Spleen (tissue), 11 donors: ENCODE measurements around the gene PSRC1. TPM values are rescaled to one million over a fixed set of nuclear protein-coding genes. Genes with fewer than 3 reads are reported as not detected.

Experiments
- DNase-seq: peaks from one replicate; pipeline ENCODE4 v3.0.0-alpha.2; 2020
- H3K27ac ChIP-seq, 8 donors: fragments of 200-600 bp; sonication (generic) in 7 of 8; 1 replicate in 4 of 8; 2 replicates in 4 of 8; pipeline versions ENCODE4 v1.5.0 to v1.8.0; 2016 to 2021; ENCODE audit warnings: inconsistent platforms in 4 of 8, mild to moderate bottlenecking in 4 of 8, moderate library complexity in 1 of 8
- H3K27me3 ChIP-seq, 7 donors: fragments of 200-600 bp; sonication (generic) in 6 of 7; replicated peaks in 1 of 7; 1 replicate in 4 of 7; 2 replicates in 3 of 7; pipeline versions ENCODE4 v1.5.0 to v1.8.0; 2016 to 2021; ENCODE audit warnings: inconsistent platforms in 3 of 7, mild to moderate bottlenecking in 1 of 7
- H3K36me3 ChIP-seq, 6 donors: fragments of 200-600 bp; sonication (generic) in 5 of 6; 1 replicate in 4 of 6; 2 replicates in 2 of 6; pipeline versions ENCODE4 v1.5.0 to v1.8.0; 2016 to 2021; ENCODE audit warnings: inconsistent platforms in 2 of 6
- H3K4me1 ChIP-seq, 6 donors: fragments of 200-600 bp; sonication (generic) in 5 of 6; 1 replicate in 3 of 6; 2 replicates in 3 of 6; pipeline versions ENCODE4 v1.5.0 to v1.8.0; 2016 to 2021; ENCODE audit warnings: inconsistent platforms in 3 of 6
- H3K4me3 ChIP-seq, 8 donors: fragments of 200-600 bp; sonication (generic) in 7 of 8; 1 replicate in 4 of 8; 2 replicates in 4 of 8; pipeline versions ENCODE4 v1.5.0 to v1.8.0; 2016 to 2021; ENCODE audit warnings: inconsistent platforms in 4 of 8, mild to moderate bottlenecking in 4 of 8, moderate library complexity in 2 of 8
- H3K9me3 ChIP-seq, 8 donors: fragments of 200-600 bp; sonication (generic) in 7 of 8; 1 replicate in 4 of 8; 2 replicates in 4 of 8; pipeline versions ENCODE4 v1.5.0 to v1.8.0; 2016 to 2021; ENCODE audit warnings: inconsistent platforms in 4 of 8
- POLR2A ChIP-seq, 3 donors: fragments of 450-650 bp; IDR thresholded peaks; one replicate each; pipeline ENCODE4 v1.5.1; 2017; ENCODE audit warnings: antibody characterized with exemption in 3 of 3, mild to moderate bottlenecking in 1 of 3
- POLR2AphosphoS5 ChIP-seq, 3 donors: sonication (generic); formaldehyde crosslinking; IDR thresholded peaks; one replicate each; pipeline ENCODE4 v1.5.1; 2017; ENCODE audit warnings: antibody characterized with exemption in 3 of 3
- WGBS, 5 donors: extraction: QIAGEN DNeasy Blood & Tissue Kit in 3 of 5; methylation state at CpG; one replicate each; pipeline versions ENCODE4 v1.1.5 to v1.1.7; 2013 to 2018; 5-methylcytosine and 5-hydroxymethylcytosine counted together
- intact Hi-C: fragments of 100-400 bp; cut with DNase I; formaldehyde crosslinking; loops from one replicate; pipeline ENCODE4 v1.15.0; 2023; ENCODE audit warnings: low total_unique reads
- polyA plus RNA-seq, 3 donors: library from polyadenylated mRNA; stranded (reverse); fragments of 200-250 nt; gene quantifications; one replicate each; pipeline ENCODE4 v1.2.1, GENCODE V29; 2013
- total RNA-seq, 7 donors: library from RNA; depleted of rRNA in 3 of 7; stranded (reverse); fragments of >200 nt in 3 of 7; fragmentation: NEBNext Ultra II Directional in 4 of 7; extraction: Animal tissue kit (Norgen Biotek cat#: 25700) in 4 of 7; gene quantifications; one replicate each; pipeline versions ENCODE4 v1.1.0 to v1.2.1, GENCODE V29; 2016 to 2021
- TF ChIP-seq, protein P1 (sequence below), 11 experiments: fragments of 200-600 bp in 7 of 11; fragments of 450-650 bp in 4 of 11; sonication (generic) in 4 of 11; IDR thresholded peaks in 8 of 11; conservative IDR thresholded peaks in 3 of 11; 1 replicate in 7 of 11; 2 replicates in 4 of 11; pipeline versions ENCODE4 v1.4.0 to v1.8.0; 2016 to 2021; ENCODE audit warnings: antibody characterized with exemption in 11 of 11, inconsistent platforms in 4 of 11, mild to moderate bottlenecking in 1 of 11
- donor health status: healthy with polysubstance abuse.
- donor health status: DM: no; HTN: no; CAD: no; lungs with moderate emphysema.
- donor health status: DM: no; HTN: no; CAD: no.
- donor health status: Bipolar disorder and iron deficiency.
- donor health status: healthy.
- donor health status: DM: no; HTN: no; CAD: no.
- donor health status: DM: yes; HTN: yes; CAD: no.

PSRC1 gene
- total and polyA plus RNA-seq, 10 donors: 2.0 to 9.3 (median 3.5) TPM

DNA sequence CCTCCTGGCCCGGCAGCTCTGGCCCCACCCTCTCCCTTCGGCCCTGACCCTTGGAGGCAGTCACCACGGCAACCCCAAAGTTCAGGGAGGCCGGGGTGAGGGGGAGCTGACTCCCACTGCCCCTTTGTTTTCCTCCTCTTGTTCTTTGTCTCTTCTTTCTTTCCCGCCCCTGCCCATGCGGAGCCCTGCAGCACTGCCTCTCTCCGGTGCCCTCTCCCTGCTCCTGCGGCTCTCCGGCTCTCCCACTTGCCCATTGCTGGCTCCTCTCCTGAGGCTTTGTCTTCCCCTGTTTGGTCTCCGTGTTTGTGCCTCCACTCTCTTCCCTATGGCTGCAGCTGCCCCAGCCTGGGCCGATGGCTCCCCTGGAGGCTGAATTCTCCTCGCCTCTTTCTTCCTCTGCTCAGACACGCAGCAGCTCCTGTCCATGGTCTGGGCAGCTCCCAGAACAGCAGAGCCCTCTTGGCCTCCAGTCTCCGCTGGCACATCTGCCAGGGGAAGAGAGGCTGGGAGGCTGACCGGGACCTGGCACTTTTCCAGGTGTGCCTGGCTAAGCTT, 27.8 kb downstream of the PSRC1 start:
- Histone ChIP-seq H3K4me3 (no peak overlapping the region), H3K27me3 (peaks cover 0 to 22% (median 2%) of the 10 kb centered on the region in 7 donors), H3K9me3 (no peaks in the 10 kb centered on the region), H3K36me3 (no peaks in the 10 kb centered on the region), H3K4me1 (peaks cover 0 to 30% (median 16%) of the 10 kb centered on the region in 6 donors), H3K27ac (no peak overlapping the region)
- 63 to 81% (median 72%) methylated on average over 13 to 15 of the region's 15 CpGs for WGBS, 5 donors
- DNase-seq: no peak
- intact Hi-C loops: no loop called here
- no peak for TF ChIP-seq POLR2AphosphoS5 (IDR thresholded peaks at IDR 0.05)
- TF ChIP-seq, protein P1, sequence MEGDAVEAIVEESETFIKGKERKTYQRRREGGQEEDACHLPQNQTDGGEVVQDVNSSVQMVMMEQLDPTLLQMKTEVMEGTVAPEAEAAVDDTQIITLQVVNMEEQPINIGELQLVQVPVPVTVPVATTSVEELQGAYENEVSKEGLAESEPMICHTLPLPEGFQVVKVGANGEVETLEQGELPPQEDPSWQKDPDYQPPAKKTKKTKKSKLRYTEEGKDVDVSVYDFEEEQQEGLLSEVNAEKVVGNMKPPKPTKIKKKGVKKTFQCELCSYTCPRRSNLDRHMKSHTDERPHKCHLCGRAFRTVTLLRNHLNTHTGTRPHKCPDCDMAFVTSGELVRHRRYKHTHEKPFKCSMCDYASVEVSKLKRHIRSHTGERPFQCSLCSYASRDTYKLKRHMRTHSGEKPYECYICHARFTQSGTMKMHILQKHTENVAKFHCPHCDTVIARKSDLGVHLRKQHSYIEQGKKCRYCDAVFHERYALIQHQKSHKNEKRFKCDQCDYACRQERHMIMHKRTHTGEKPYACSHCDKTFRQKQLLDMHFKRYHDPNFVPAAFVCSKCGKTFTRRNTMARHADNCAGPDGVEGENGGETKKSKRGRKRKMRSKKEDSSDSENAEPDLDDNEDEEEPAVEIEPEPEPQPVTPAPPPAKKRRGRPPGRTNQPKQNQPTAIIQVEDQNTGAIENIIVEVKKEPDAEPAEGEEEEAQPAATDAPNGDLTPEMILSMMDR (IDR thresholded peaks at IDR 0.05 in 8 of 11, conservative IDR thresholded peaks at IDR 0.05 in 3 of 11): no peak
- TF ChIP-seq POLR2A (IDR thresholded peaks at IDR 0.05): no peak

DNA sequence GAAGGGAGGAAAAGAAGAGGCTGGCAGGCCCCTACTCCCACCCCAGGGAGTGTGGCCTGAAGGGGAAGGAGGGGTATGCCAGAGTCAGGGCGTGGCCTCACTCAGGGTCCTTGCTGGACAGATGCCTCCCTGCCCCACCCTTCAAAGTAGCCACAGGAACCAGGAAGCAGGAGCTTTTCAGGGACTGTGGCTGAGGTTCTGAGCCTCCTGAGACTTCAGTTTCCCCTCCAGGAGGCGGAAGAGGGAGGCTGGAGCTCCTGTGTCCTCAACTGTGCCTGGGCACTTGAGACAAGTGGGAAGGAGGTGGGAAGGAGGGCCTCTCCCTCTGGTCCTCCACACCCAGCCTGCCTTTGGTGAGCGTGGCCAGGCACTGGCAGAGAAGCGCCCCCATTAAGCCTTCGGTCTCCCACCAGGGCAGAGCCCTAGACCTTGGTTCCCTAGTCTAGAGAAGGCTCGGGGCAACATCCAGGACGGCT, 28.3 kb downstream of the PSRC1 start:
- TF ChIP-seq, protein P1 (IDR thresholded peaks at IDR 0.05 in 8 of 11, conservative IDR thresholded peaks at IDR 0.05 in 3 of 11): no peak
- TF ChIP-seq POLR2A (IDR thresholded peaks at IDR 0.05): no peak
- TF ChIP-seq POLR2AphosphoS5 (IDR thresholded peaks at IDR 0.05): no peak
- WGBS, 5 donors: 72 to 85% (median 82%) methylated on average over 5 to 7 of the region's 7 CpGs
- Histone ChIP-seq H3K27me3 (peaks cover 0 to 27% (median 7%) of the 10 kb centered on the region in 7 donors), H3K27ac (peak overlapping the region in 1 of 8 donors; percentile 55), H3K4me3 (no peak overlapping the region), H3K4me1 (peaks cover 0 to 35% (median 20%) of the 10 kb centered on the region in 6 donors), H3K9me3 (no peaks in the 10 kb centered on the region), H3K36me3 (no peaks in the 10 kb centered on the region)
- intact Hi-C loops: no loop called here
- peak; percentile 70 for DNase-seq

DNA sequence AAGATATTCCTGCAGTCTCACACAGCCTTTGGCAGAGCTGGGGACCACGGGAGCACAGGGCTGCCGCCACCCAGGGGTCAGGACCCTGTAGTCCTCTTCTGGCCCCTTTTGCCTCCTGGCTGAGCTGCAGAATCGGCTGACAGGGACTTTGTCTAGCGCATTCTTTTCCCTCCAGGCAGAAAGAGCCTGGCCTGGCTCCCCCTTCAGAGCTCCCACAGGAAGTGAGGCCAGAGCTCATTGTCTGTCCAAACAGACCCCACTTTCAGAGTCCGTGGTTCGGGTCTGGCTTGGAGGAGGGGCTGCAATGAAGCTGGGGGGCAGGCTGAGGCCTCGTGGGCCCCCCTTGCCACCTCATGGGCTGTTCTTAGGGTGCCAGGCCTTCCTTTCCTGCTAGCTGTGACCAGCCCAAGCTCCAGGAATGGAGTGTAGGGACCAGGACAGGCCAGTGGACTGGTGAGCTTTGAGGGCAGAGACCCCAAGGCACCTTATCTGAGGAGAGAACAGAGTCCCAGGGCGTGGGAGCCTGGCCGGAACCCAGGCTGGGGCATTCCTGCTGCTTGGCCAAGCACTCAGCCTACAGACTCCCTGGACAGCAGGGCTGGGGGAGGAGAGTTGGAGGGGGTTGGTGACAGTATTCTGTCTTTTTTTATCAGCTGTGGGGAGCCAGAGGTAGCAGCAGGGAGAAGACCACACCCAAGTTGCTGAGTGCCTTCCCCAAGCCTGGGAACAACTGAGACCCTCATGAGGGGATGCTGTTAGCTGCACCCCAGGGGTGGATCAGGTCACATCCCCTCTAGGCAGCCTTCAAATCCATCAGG, 28.9 kb downstream of the PSRC1 start:
- H3K4me3 ChIP-seq: no peak overlapping the region
- peaks cover 0 to 38% (median 23%) of the 10 kb centered on the region in 6 donors for H3K4me1 ChIP-seq
- H3K27me3 ChIP-seq: peaks cover 0 to 32% (median 7%) of the 10 kb centered on the region in 7 donors
- peak; percentile 57 for DNase-seq
- H3K27ac ChIP-seq: peak overlapping the region in 4 of 8 donors; percentile 5 to 65 (median 30)
- WGBS, 5 donors: 46 to 68% (median 62%) methylated on average over 7 to 9 of the region's 9 CpGs
- intact Hi-C loops: no loop called here
- no peaks in the 10 kb centered on the region for H3K36me3 ChIP-seq
- H3K9me3 ChIP-seq: no peaks in the 10 kb centered on the region
- no peak for TF ChIP-seq POLR2AphosphoS5 (IDR thresholded peaks at IDR 0.05)

DNA sequence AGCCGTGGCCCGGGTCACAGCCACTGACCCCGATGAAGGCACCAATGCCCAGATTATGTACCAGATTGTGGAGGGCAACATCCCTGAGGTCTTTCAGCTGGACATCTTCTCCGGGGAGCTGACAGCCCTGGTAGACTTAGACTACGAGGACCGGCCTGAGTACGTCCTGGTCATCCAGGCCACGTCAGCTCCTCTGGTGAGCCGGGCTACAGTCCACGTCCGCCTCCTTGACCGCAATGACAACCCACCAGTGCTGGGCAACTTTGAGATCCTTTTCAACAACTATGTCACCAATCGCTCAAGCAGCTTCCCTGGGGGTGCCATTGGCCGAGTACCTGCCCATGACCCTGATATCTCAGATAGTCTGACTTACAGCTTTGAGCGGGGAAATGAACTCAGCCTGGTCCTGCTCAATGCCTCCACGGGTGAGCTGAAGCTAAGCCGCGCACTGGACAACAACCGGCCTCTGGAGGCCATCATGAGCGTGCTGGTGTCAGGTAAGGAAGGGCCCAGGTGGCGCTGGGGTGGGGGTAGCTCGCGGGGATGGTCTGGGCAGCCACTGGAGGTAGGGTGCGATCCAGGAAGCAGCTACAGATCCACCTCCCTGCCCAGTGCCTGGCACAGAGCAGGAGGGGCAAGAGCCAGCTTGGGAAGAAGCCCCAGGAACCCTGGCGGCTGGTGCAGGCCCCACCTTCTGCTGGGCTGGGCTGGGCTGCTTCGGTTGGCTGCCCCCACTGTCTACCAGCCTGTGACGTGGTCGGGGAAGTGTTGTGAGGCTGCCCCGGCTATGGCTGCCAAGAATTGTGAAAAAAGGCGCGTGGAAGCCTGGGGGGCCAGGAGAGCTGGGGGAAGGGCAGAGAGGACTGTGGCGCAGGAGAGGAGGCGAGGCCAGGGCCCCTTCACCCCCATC, 29.8 kb downstream of the PSRC1 start:
- 80 to 91% (median 85%) methylated on average over 21 to 33 of the region's 33 CpGs for WGBS, 5 donors
- peak overlapping the region in 2 of 8 donors; percentile 55 to 65 for H3K27ac ChIP-seq

More for the DNA sequence above, 29.8 kb downstream of the PSRC1 start:
- Histone ChIP-seq H3K4me1 (peaks cover 0 to 41% (median 26%) of the 10 kb centered on the region in 6 donors), H3K9me3 (no peaks in the 10 kb centered on the region), H3K4me3 (no peak overlapping the region), H3K36me3 (no peaks in the 10 kb centered on the region), H3K27me3 (peaks cover 0 to 40% (median 7%) of the 10 kb centered on the region in 7 donors)
- TF ChIP-seq, protein P1 (IDR thresholded peaks at IDR 0.05 in 8 of 11, conservative IDR thresholded peaks at IDR 0.05 in 3 of 11): no peak
- no peak for TF ChIP-seq POLR2A (IDR thresholded peaks at IDR 0.05)
- no peak for TF ChIP-seq POLR2AphosphoS5 (IDR thresholded peaks at IDR 0.05)
- peak; percentile 73 for DNase-seq
- intact Hi-C loops: no loop called here
